ENCODE results near the gene EIF2AK3. TPM values are rescaled to one million over a fixed set of nuclear protein-coding genes. Genes with fewer than 3 reads are reported as not detected.

Gene EIF2AK3
- total RNA-seq, 1 donor from 2014 or later = 28.2 TPM

GRCh38 chr2:88591698-88592097 lies 35.6 kb downstream of the EIF2AK3 start:
- no peak for DNase-seq
- ChIA-PET CTCF (interaction anchor here (0.7 to 12.7 kb wide), 11 partner anchors 12 to 561 kb away, joined by 3 to 281 read pairs (median 4); partner anchors contain the start of gene RPIA), POLR2A (interaction anchor here (0.5 to 1.1 kb wide), 6 partner anchors 26 to 240 kb away, joined by 3 to 7 read pairs (median 5); no protein-coding TSS in a partner anchor)
- Mint-ChIP-seq H3K9me3 (no peaks in the 10 kb centered on the region), H3K4me1 (peaks cover 30% of the 10 kb centered on the region), H3K36me3 (ENCODE audit: low read depth) (peaks cover 66% of the 10 kb centered on the region), H3K4me3 (no peak overlapping the region), H3K27ac (peak overlapping the region; percentile 70), H3K27me3 (no peaks in the 10 kb centered on the region)
- intact Hi-C loops (cut with micrococcal nuclease) = loop anchor here (1.0 kb wide), 2 partner anchors 36 to 78 kb away; partner anchors contain the start of gene EIF2AK3
- TF ChIP-seq CTCF (IDR thresholded peaks at IDR 0.05) = no peak
- no peak for ATAC-seq (ENCODE audit: low read depth)

GRCh38 chr2:88590998-88591613 lies 36.2 kb downstream of the EIF2AK3 start:
- CTCF ChIA-PET = interaction anchor here (0.7 to 12.7 kb wide), 13 partner anchors 9 to 562 kb away, joined by 3 to 281 read pairs (median 4); partner anchors contain the start of gene RPIA
- Mint-ChIP-seq H3K4me1 (peaks cover 25% of the 10 kb centered on the region), H3K27ac (peak overlapping the region; percentile 70), H3K4me3 (no peak overlapping the region), H3K9me3 (no peaks in the 10 kb centered on the region), H3K27me3 (no peaks in the 10 kb centered on the region), H3K36me3 (ENCODE audit: low read depth) (peaks cover 66% of the 10 kb centered on the region)
- ATAC-seq (ENCODE audit: low read depth) (peak; percentile 88), DNase-seq (no peak)
- POLR2A ChIA-PET = interaction anchor here (0.5 to 1.1 kb wide), 4 partner anchors 36 to 239 kb away, joined by 3 to 6 read pairs (median 5); no protein-coding TSS in a partner anchor
- peak; percentile 35 for TF ChIP-seq CTCF (IDR thresholded peaks at IDR 0.05)
- intact Hi-C loops (cut with micrococcal nuclease) = loop anchor here (1.0 kb wide), 2 partner anchors 36 to 78 kb away; partner anchors contain the start of gene EIF2AK3

- Mint-ChIP-seq H3K27me3 (no peaks in the 10 kb centered on the region), H3K36me3 (ENCODE audit: low read depth) (peaks cover 82% of the 10 kb centered on the region), H3K4me1 (peaks cover 2% of the 10 kb centered on the region), H3K4me3 (no peak overlapping the region), H3K9me3 (no peaks in the 10 kb centered on the region), H3K27ac (no peak overlapping the region)
- ChIA-PET POLR2A (no interaction called here), CTCF (interaction anchor here (12.7 kb wide), 1 partner anchor 85 kb away, joined by 281 read pairs; no protein-coding TSS in a partner anchor)
- DNase-seq = no peak
- ATAC-seq (ENCODE audit: low read depth) = no peak
- no peak for TF ChIP-seq CTCF (IDR thresholded peaks at IDR 0.05)
- intact Hi-C loops (cut with micrococcal nuclease) = no loop called here
These were observed 41.3 kb downstream of the EIF2AK3 start for GRCh38 chr2:88585969-88586368.

- Mint-ChIP-seq H3K27me3 (no peaks in the 10 kb centered on the region), H3K4me3 (no peak overlapping the region), H3K4me1 (no peaks in the 10 kb centered on the region), H3K9me3 (no peaks in the 10 kb centered on the region), H3K36me3 (ENCODE audit: low read depth) (peaks cover 81% of the 10 kb centered on the region), H3K27ac (no peak overlapping the region)
- ChIA-PET POLR2A (no interaction called here), CTCF (interaction anchor here (1.1 to 2.4 kb wide), 2 partner anchors 88 to 90 kb away, joined by 3 to 8 read pairs; no protein-coding TSS in a partner anchor)
- intact Hi-C loops (cut with micrococcal nuclease) = no loop called here
- no peak for ATAC-seq (ENCODE audit: low read depth)
- DNase-seq = no peak
- TF ChIP-seq CTCF (IDR thresholded peaks at IDR 0.05) = no peak
These were observed 45.2 kb downstream of the EIF2AK3 start for GRCh38 chr2:88582030-88582429.

- no peak for TF ChIP-seq CTCF (IDR thresholded peaks at IDR 0.05)
- Mint-ChIP-seq H3K4me1 (no peaks in the 10 kb centered on the region), H3K4me3 (no peak overlapping the region), H3K9me3 (no peaks in the 10 kb centered on the region), H3K27me3 (no peaks in the 10 kb centered on the region), H3K36me3 (ENCODE audit: low read depth) (peaks cover 83% of the 10 kb centered on the region), H3K27ac (no peak overlapping the region)
- POLR2A ChIA-PET = no interaction called here
- CTCF ChIA-PET = interaction anchor here (1.7 to 2.4 kb wide), 2 partner anchors 90 to 92 kb away, joined by 7 to 8 read pairs; no protein-coding TSS in a partner anchor
- intact Hi-C loops (cut with micrococcal nuclease) = no loop called here
- ATAC-seq (ENCODE audit: low read depth) = no peak
- no peak for DNase-seq
These were observed 47.2 kb downstream of the EIF2AK3 start for GRCh38 chr2:88580088-88580487.
